SK-N-SH (cell line): ENCODE measurements around the gene NECAB2. TPM values are rescaled to one million over a fixed set of nuclear protein-coding genes. Genes with fewer than 3 reads are reported as not detected.

Experiments
- CTCF ChIA-PET: fragments of 300-600, 350-600 bp; formaldehyde crosslinking; extraction: SDS; loops from one replicate; lab custom pipeline; 2021; lab: Yijun Ruan, JAX
- POLR2A ChIA-PET: fragments of 350-600 bp; sonication (Branson Sonifier 250); formaldehyde crosslinking; extraction: SDS; loops from one replicate; lab custom pipeline; 2020; ENCODE audit warnings: antibody characterized with exemption, inconsistent platforms; lab: Yijun Ruan, JAX
- DNase-seq: peaks from one replicate; pipeline ENCODE4 v3.0.0; 2012
- H2AFZ ChIP-seq: fragments of 200-600 bp; sonication (generic); 2 replicates; pipeline ENCODE4 v1.8.1; 2016; ENCODE audit warnings: antibody characterized with exemption, mild to moderate bottlenecking, low read depth
- H3F3A ChIP-seq: fragments of 200-600 bp; sonication (generic); replicated peaks from 2 replicates; pipeline ENCODE3; 2016; ENCODE audit warnings: antibody characterized with exemption, mild to moderate bottlenecking; ENCODE audit not compliant: insufficient read depth
- H3K27ac ChIP-seq, 2 experiments: fragments of 200-500 bp in 1 of 2; fragments of 200-600 bp in 1 of 2; sonication (Bioruptor generic) in 1 of 2; sonication (generic), shearing (Covaris generic) in 1 of 2; 2 replicates each; pipeline versions ENCODE4 v1.5.1 to v1.6.1; 2014 to 2016; ENCODE audit warnings: low read depth in 2 of 2, inconsistent platforms in 1 of 2, low read length in 1 of 2, mild to moderate bottlenecking in 1 of 2, mixed read lengths in 1 of 2
- H3K27me3 ChIP-seq: fragments of 200-600 bp; sonication (generic), shearing (Covaris generic); 2 replicates; pipeline ENCODE4 v1.6.1; 2016; ENCODE audit warnings: mixed run types; ENCODE audit not compliant: insufficient read depth
- H3K36me3 ChIP-seq, 2 experiments: fragments of 200-500 bp in 1 of 2; fragments of 200-600 bp in 1 of 2; sonication (Bioruptor generic) in 1 of 2; sonication (generic) in 1 of 2; replicated peaks in 1 of 2; 2 replicates each; pipeline versions ENCODE3 to v1.5.1; 2014 to 2016; ENCODE audit warnings: low read length in 1 of 2, mild to moderate bottlenecking in 1 of 2; ENCODE audit not compliant: insufficient read depth in 2 of 2, control insufficient read depth in 1 of 2
- H3K4me1 ChIP-seq, 2 experiments: fragments of 200-500 bp in 1 of 2; fragments of 200-600 bp in 1 of 2; sonication (Bioruptor generic) in 1 of 2; sonication (generic), shearing (Covaris generic) in 1 of 2; 2 replicates each; pipeline versions ENCODE4 v1.5.1 to v1.6.1; 2014 to 2016; ENCODE audit warnings: low read depth in 1 of 2, low read length in 1 of 2, mixed run types in 1 of 2; ENCODE audit not compliant: insufficient read depth in 2 of 2, control insufficient read depth in 1 of 2
- H3K4me2 ChIP-seq: fragments of 200-600 bp; sonication (generic), shearing (Covaris generic); 2 replicates; pipeline ENCODE4 v1.6.1; 2017; ENCODE audit warnings: mixed run types
- H3K4me3 ChIP-seq, 2 experiments: fragments of 200-500 bp in 1 of 2; fragments of 200-600 bp in 1 of 2; sonication (Bioruptor generic) in 1 of 2; sonication (generic), shearing (Covaris generic) in 1 of 2; 2 replicates each; pipeline versions ENCODE4 v1.5.1 to v1.8.1; 2014 to 2016; ENCODE audit warnings: low read depth in 2 of 2, inconsistent platforms in 1 of 2, low read length in 1 of 2, mild to moderate bottlenecking in 1 of 2, mixed read lengths in 1 of 2, moderate library complexity in 1 of 2
- H3K79me2 ChIP-seq: fragments of 200-600 bp; sonication (generic); 2 replicates; pipeline ENCODE4 v1.8.1; 2017; ENCODE audit warnings: mild to moderate bottlenecking; ENCODE audit not compliant: insufficient read depth
- H3K9ac ChIP-seq: fragments of 200-600 bp; sonication (generic); 2 replicates; pipeline ENCODE4 v1.6.1; 2017; ENCODE audit warnings: mixed run types
- H3K9me2 ChIP-seq: fragments of 200-600 bp; sonication (generic); 2 replicates; pipeline ENCODE4 v1.6.1; 2017; ENCODE audit warnings: mixed run types
- H3K9me3 ChIP-seq: fragments of 200-600 bp; sonication (generic); 2 replicates; pipeline ENCODE4 v1.6.1; 2017; ENCODE audit warnings: mixed run types, mild to moderate bottlenecking, moderate library complexity
- H4K20me1 ChIP-seq: fragments of 200-600 bp; sonication (generic); 2 replicates; pipeline ENCODE4 v1.6.1; 2017; ENCODE audit warnings: mild to moderate bottlenecking, mixed run types; ENCODE audit not compliant: insufficient read depth
- CHD2 ChIP-seq: fragments of 150-350 bp; IDR thresholded peaks from 2 replicates; pipeline ENCODE4 v1.6.1; 2018; ENCODE audit warnings: low read length; ENCODE audit not compliant: partially characterized antibody
- EZH2phosphoT487 ChIP-seq: fragments of 200-600 bp; sonication (generic); IDR thresholded peaks from 2 replicates; pipeline ENCODE4 v1.6.1; 2017; ENCODE audit warnings: low read depth, mixed run types, mild to moderate bottlenecking, antibody characterized with exemption, moderate library complexity, borderline replicate concordance
- FOXJ3 ChIP-seq: sonication (generic); formaldehyde crosslinking; IDR thresholded peaks from 2 replicates; pipeline ENCODE4 v1.5.1; 2020; ENCODE audit warnings: mild to moderate bottlenecking, missing genetic modification reagents
- MAX ChIP-seq: IDR thresholded peaks from 2 replicates; pipeline ENCODE4 v1.4.0; 2012; ENCODE audit warnings: low read depth
- MEF2A ChIP-seq: IDR thresholded peaks from 2 replicates; pipeline ENCODE4 v1.4.0; 2012; ENCODE audit warnings: low read depth, borderline replicate concordance
- NFIC ChIP-seq: IDR thresholded peaks from 2 replicates; pipeline ENCODE4 v1.4.0; 2012; ENCODE audit warnings: borderline replicate concordance
- NRF1 ChIP-seq: IDR thresholded peaks from 2 replicates; pipeline ENCODE4 v1.6.1; 2012; ENCODE audit warnings: low read depth, mild to moderate bottlenecking, low read length
- POLR2AphosphoS5 ChIP-seq: IDR thresholded peaks from 2 replicates; pipeline ENCODE4 v1.6.1; 2012; ENCODE audit warnings: low read depth, low read length
- RCOR1 ChIP-seq: fragments of 150-350 bp; IDR thresholded peaks from 2 replicates; pipeline ENCODE4 v1.6.1; 2017; ENCODE audit warnings: antibody characterized with exemption, low read length
- RFX5 ChIP-seq: IDR thresholded peaks from 2 replicates; pipeline ENCODE4 v1.6.1; 2012; ENCODE audit warnings: mild to moderate bottlenecking, improper control_type of control experiment, low read length
- USF1 ChIP-seq: IDR thresholded peaks from 2 replicates; pipeline ENCODE4 v1.4.0; 2012; ENCODE audit warnings: low read depth, borderline replicate concordance
- YY1 ChIP-seq: IDR thresholded peaks from 2 replicates; pipeline ENCODE4 v1.4.0; 2012; ENCODE audit warnings: low read depth, mild to moderate bottlenecking
- WGBS: methylation state at CpG from one replicate; pipeline ENCODE4 v1.1.6; 2017; ENCODE audit warnings: low lambda C conversion rate; 5-methylcytosine and 5-hydroxymethylcytosine counted together
- polyA plus RNA-seq, 3 experiments: library from polyadenylated mRNA; depleted of rRNA; stranded (reverse); fragments of >200 nt; gene quantifications; 2 replicates each; pipeline ENCODE4 v1.2.3, GENCODE V29; 2012
- TF ChIP-seq, protein P1 (sequence below): fragments of 150-350 bp; IDR thresholded peaks from 2 replicates; pipeline ENCODE4 v1.6.1; 2017; ENCODE audit warnings: antibody characterized with exemption, low read length, low read depth, borderline replicate concordance
- TF ChIP-seq, protein P2 (sequence below): IDR thresholded peaks from 2 replicates; pipeline ENCODE4 v1.4.0; 2012; ENCODE audit warnings: low read depth, borderline replicate concordance
- TF ChIP-seq, protein P3 (sequence below): IDR thresholded peaks from 2 replicates; pipeline ENCODE4; 2012
- TF ChIP-seq, protein P4 (sequence below): fragments of 150-350 bp; IDR thresholded peaks from 2 replicates; pipeline ENCODE4 v1.6.1; 2016; ENCODE audit warnings: mild to moderate bottlenecking, low read depth, low read length

Gene NECAB2
- polyA plus RNA-seq, 1 of the 3 experiments (the other 2 are of a cell fraction), result 0.58 TPM

- H3K79me2 ChIP-seq, result no peaks in the 10 kb centered on the region
- H3K4me1 ChIP-seq, result no peaks in the 10 kb centered on the region
- H3K9ac ChIP-seq, result no peak overlapping the region
- H3F3A ChIP-seq, result no peaks in the 10 kb centered on the region
- TF ChIP-seq USF1, result no peak
- TF ChIP-seq RCOR1, result no peak
- H3K4me3 ChIP-seq, result peak overlapping the region in 1 of 2 experiments; percentile 32; a peak in 2 of 4 replicates
- H3K9me2 ChIP-seq, result no peaks in the 10 kb centered on the region
- POLR2A ChIA-PET, result no interaction called here
- DNase-seq, result no peak
- H3K36me3 ChIP-seq, result no peaks in the 10 kb centered on the region
- no peaks in the 10 kb centered on the region for H3K9me3 ChIP-seq
- 50% methylated on average over 21 of the region's 45 CpGs for WGBS
- no peak overlapping the region for H2AFZ ChIP-seq
- H4K20me1 ChIP-seq, result no peaks in the 10 kb centered on the region
- CTCF ChIA-PET, result interaction anchor here (0.8 to 5.3 kb wide), 8 partner anchors 12 to 339 kb away, joined by 3 to 28 read pairs (median 4); no protein-coding TSS in a partner anchor
- H3K4me2 ChIP-seq, result no peak overlapping the region
- H3K27me3 ChIP-seq, result no peaks in the 10 kb centered on the region
- no peak overlapping the region for H3K27ac ChIP-seq
Observed at GRCh38 chr16:83968891-83969649, 1.0 kb downstream of the NECAB2 start.

DNA sequence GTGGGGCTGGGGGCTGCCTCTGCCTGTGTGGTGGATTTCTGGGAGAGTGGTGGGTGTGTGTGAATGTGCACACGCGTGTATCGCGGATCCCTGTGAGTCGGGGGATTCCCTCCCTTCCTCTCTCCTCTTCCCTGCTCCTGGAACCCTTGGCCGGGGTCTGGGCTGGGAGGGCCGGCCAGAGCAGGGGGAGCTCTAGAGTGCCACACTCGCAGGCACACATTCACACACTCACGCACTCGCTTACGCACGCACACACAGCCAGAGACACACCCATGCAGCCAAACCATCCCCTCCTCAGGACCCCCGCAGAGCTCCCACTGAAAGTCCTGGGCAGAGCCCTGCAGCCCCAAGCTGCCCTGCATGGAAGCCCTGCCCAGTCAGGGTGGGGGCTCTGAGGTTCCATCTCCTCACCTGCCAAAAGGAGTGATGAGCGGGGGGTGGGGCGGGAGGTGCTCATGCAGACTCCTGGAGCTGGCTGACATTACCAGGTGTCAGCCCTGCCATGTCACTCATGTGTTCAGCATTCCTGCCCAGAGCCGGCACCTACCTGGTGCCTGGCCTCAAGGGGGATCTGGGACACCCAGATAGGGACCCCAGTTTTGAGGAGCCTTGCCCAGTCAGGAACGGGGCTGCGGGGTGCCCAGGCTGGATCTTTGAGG is 1.9 kb downstream of the NECAB2 start:
- no peaks in the 10 kb centered on the region for H3F3A ChIP-seq
- H3K4me3 ChIP-seq, result no peak overlapping the region
- no peaks in the 10 kb centered on the region for H3K36me3 ChIP-seq
- no peaks in the 10 kb centered on the region for H3K9me3 ChIP-seq
- H3K27me3 ChIP-seq, result no peaks in the 10 kb centered on the region
- no peak overlapping the region for H3K4me2 ChIP-seq
- no peak overlapping the region for H3K9ac ChIP-seq
- no peak for DNase-seq
- 87% methylated on average over 8 of the region's 18 CpGs for WGBS
- H4K20me1 ChIP-seq, result no peaks in the 10 kb centered on the region
- H3K27ac ChIP-seq, result no peak overlapping the region
- H3K79me2 ChIP-seq, result no peaks in the 10 kb centered on the region
- ChIA-PET CTCF (interaction anchor here (0.8 to 5.3 kb wide), 8 partner anchors 13 to 338 kb away, joined by 3 to 28 read pairs (median 4); no protein-coding TSS in a partner anchor), POLR2A (no interaction called here)
- no peaks in the 10 kb centered on the region for H3K4me1 ChIP-seq
- H3K9me2 ChIP-seq, result no peaks in the 10 kb centered on the region
- H2AFZ ChIP-seq, result no peak overlapping the region
- TF ChIP-seq MAX (no peak), CHD2 (no peak), FOXJ3 (CRISPR knock-in tag) (no peak), MEF2A (no peak), NRF1 (no peak), EZH2phosphoT487 (no peak), RFX5 (no peak), POLR2AphosphoS5 (no peak), NFIC (no peak), YY1 (no peak)
- TF ChIP-seq, protein P1, sequence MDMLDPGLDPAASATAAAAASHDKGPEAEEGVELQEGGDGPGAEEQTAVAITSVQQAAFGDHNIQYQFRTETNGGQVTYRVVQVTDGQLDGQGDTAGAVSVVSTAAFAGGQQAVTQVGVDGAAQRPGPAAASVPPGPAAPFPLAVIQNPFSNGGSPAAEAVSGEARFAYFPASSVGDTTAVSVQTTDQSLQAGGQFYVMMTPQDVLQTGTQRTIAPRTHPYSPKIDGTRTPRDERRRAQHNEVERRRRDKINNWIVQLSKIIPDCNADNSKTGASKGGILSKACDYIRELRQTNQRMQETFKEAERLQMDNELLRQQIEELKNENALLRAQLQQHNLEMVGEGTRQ, result no peak
- TF ChIP-seq, protein P2, sequence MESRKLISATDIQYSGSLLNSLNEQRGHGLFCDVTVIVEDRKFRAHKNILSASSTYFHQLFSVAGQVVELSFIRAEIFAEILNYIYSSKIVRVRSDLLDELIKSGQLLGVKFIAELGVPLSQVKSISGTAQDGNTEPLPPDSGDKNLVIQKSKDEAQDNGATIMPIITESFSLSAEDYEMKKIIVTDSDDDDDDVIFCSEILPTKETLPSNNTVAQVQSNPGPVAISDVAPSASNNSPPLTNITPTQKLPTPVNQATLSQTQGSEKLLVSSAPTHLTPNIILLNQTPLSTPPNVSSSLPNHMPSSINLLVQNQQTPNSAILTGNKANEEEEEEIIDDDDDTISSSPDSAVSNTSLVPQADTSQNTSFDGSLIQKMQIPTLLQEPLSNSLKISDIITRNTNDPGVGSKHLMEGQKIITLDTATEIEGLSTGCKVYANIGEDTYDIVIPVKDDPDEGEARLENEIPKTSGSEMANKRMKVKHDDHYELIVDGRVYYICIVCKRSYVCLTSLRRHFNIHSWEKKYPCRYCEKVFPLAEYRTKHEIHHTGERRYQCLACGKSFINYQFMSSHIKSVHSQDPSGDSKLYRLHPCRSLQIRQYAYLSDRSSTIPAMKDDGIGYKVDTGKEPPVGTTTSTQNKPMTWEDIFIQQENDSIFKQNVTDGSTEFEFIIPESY, result no peak
- TF ChIP-seq, protein P3, sequence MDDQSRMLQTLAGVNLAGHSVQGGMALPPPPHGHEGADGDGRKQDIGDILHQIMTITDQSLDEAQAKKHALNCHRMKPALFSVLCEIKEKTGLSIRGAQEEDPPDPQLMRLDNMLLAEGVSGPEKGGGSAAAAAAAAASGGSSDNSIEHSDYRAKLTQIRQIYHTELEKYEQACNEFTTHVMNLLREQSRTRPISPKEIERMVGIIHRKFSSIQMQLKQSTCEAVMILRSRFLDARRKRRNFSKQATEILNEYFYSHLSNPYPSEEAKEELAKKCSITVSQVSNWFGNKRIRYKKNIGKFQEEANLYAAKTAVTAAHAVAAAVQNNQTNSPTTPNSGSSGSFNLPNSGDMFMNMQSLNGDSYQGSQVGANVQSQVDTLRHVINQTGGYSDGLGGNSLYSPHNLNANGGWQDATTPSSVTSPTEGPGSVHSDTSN, result no peak
- TF ChIP-seq, protein P4, sequence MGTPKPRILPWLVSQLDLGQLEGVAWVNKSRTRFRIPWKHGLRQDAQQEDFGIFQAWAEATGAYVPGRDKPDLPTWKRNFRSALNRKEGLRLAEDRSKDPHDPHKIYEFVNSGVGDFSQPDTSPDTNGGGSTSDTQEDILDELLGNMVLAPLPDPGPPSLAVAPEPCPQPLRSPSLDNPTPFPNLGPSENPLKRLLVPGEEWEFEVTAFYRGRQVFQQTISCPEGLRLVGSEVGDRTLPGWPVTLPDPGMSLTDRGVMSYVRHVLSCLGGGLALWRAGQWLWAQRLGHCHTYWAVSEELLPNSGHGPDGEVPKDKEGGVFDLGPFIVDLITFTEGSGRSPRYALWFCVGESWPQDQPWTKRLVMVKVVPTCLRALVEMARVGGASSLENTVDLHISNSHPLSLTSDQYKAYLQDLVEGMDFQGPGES, result no peak
